Measurements from ENCODE around the gene SEC63. TPM values are rescaled to one million over a fixed set of nuclear protein-coding genes. Genes with fewer than 3 reads are reported as not detected.

Gene SEC63
- total and polyA plus RNA-seq, 2 of the 4 experiments (the other 2 are of a cell fraction): 8.6 to 22.4 TPM

GRCh38 chr6:107931894-107932293 lies 26.1 kb downstream of the SEC63 start:
- no peaks in the 10 kb centered on the region for H3K4me1 ChIP-seq (ENCODE audit: control insufficient read depth, insufficient read depth, low read length)
- H3K9me1 ChIP-seq (ENCODE audit: insufficient read depth, low read length): peaks cover 3% of the 10 kb centered on the region; the same call in 1 of the 2 replicates
- H2BK120ac ChIP-seq (ENCODE audit: low read depth, low read length): no peak overlapping the region
- peaks cover 6% of the 10 kb centered on the region for H3K36me3 ChIP-seq (ENCODE audit: control insufficient read depth, insufficient read depth, low read length)
- H4K5ac ChIP-seq (ENCODE audit: low read depth, low read length): no peak overlapping the region
- no peak overlapping the region for H3K4ac ChIP-seq (ENCODE audit: low read depth, low read length)
- H3K27ac ChIP-seq (ENCODE audit: insufficient read depth, low read length): no peak overlapping the region
- no peak overlapping the region for H3K56ac ChIP-seq (ENCODE audit: extremely low read depth, insufficient read depth, low read length)
- ATAC-seq (ENCODE audit: low read depth) (no peak), DNase-seq (no peak)
- H2BK15ac ChIP-seq (ENCODE audit: low read depth, low read length): no peak overlapping the region
- H3K79me1 ChIP-seq (ENCODE audit: low read depth in 1 of 2, low read length in 2 of 2): peaks cover 21 to 32% of the 10 kb centered on the region in 2 experiments
- peaks cover 49% of the 10 kb centered on the region for H4K20me1 ChIP-seq (ENCODE audit: insufficient read depth, low read length)
- BruUV-seq (replicated peaks): no TSS peak
- H2AK9ac ChIP-seq (replicated peaks; ENCODE audit: low read depth, low read length, poor library complexity): no peak overlapping the region
- no peak overlapping the region for H2BK20ac ChIP-seq (ENCODE audit: low read depth, low read length)
- no peaks in the 10 kb centered on the region for H3K9me3 ChIP-seq (ENCODE audit: control insufficient read depth, insufficient read depth, low read length)
- H3K4me2 ChIP-seq (ENCODE audit: low read depth, low read length): no peak overlapping the region
- H3K4me3 ChIP-seq (ENCODE audit: insufficient read depth, low read depth, low read length): no peak overlapping the region
- no peaks in the 10 kb centered on the region for H3K27me3 ChIP-seq (ENCODE audit: control insufficient read depth, insufficient read depth, low read length)
- H2BK5ac ChIP-seq (ENCODE audit: low read depth, low read length, poor library complexity, severe bottlenecking): no peak overlapping the region
- no peak overlapping the region for H4K8ac ChIP-seq (ENCODE audit: low read depth in 2 of 2, low read length in 2 of 2)
- POLR2A ChIA-PET (ENCODE audit: unreplicated experiment): no interaction called here
- H3K14ac ChIP-seq (replicated peaks; ENCODE audit: low read depth, low read length): no peak overlapping the region
- intact Hi-C loops (cut with micrococcal nuclease): no loop called here
- H2AK5ac ChIP-seq (ENCODE audit: low read depth, low read length): no peak overlapping the region
- dilution Hi-C loops (cut with HindIII; ENCODE audit: low sequenced_read_pairs, unreplicated experiment): no loop called here
- no peak overlapping the region for H3K23ac ChIP-seq (ENCODE audit: low read depth, low read length)
- WGBS, 2 experiments (ENCODE audit: extremely low coverage in 2 of 2, insufficient read length in 1 of 2): no CpG with 5 or more reads among the region's 3 CpGs
- no peak overlapping the region for H4K91ac ChIP-seq (ENCODE audit: insufficient read depth, low read depth, low read length)
- H3K9ac ChIP-seq (ENCODE audit: low read depth, low read length): no peak overlapping the region
- TF ChIP-seq FOS (IDR thresholded peaks at IDR 0.05; ENCODE audit: low read depth, low read length): no peak
- TF ChIP-seq NFE2L2 (IDR thresholded peaks at IDR 0.05; ENCODE audit: low read depth, low read length): no peak
- no peak for TF ChIP-seq CHD1 (IDR thresholded peaks at IDR 0.05; ENCODE audit: low read depth, low read length)
- TF ChIP-seq RFX5 (IDR thresholded peaks at IDR 0.05; ENCODE audit: low read depth, low read length): no peak
- TF ChIP-seq SMC3 (IDR thresholded peaks at IDR 0.05; ENCODE audit: low read depth, low read length): no peak
- TF ChIP-seq ELK1 (IDR thresholded peaks at IDR 0.05; ENCODE audit: borderline replicate concordance, low read depth, low read length): no peak
- TF ChIP-seq POLR2A (IDR thresholded peaks at IDR 0.05; ENCODE audit: low read depth, low read length): no peak
- TF ChIP-seq MAFK (IDR thresholded peaks at IDR 0.05; ENCODE audit: low read depth, low read length): no peak
- TF ChIP-seq CEBPB (IDR thresholded peaks at IDR 0.05; ENCODE audit: low read depth, low read length): no peak
- no peak for TF ChIP-seq CTCF (conservative IDR thresholded peaks at IDR 0.05; ENCODE audit: low read depth, low read length)
- no peak for TF ChIP-seq RCOR1 (IDR thresholded peaks at IDR 0.05; ENCODE audit: insufficient replicate concordance, low read length)
- no peak for TF ChIP-seq MAZ (IDR thresholded peaks at IDR 0.05; ENCODE audit: borderline replicate concordance, low read depth, low read length)
- TF ChIP-seq BHLHE40 (IDR thresholded peaks at IDR 0.05; ENCODE audit: low read depth, low read length): no peak
- TF ChIP-seq USF2 (IDR thresholded peaks at IDR 0.05; ENCODE audit: low read depth, low read length): no peak
- no peak for TF ChIP-seq RAD21 (IDR thresholded peaks at IDR 0.05; ENCODE audit: low read length)
- H3K18ac ChIP-seq (ENCODE audit: low read depth, low read length): no peak overlapping the region
- CTCF ChIA-PET: interaction anchor here (0.6 kb wide), 1 partner anchor 12 kb away, joined by 6 read pairs; no protein-coding TSS in a partner anchor
- no peak overlapping the region for H2AFZ ChIP-seq (replicated peaks; ENCODE audit: low read length, poor library complexity)
- in situ Hi-C loops (cut with MboI; ENCODE audit: low sequenced_read_pairs): no loop called here
